ENCODE results near the gene MXRA5.
"Not testable (repeated sequence)": the region's sequence is repeated elsewhere in the genome, so short reads cannot be mapped to it uniquely, and the experiment has no call there.

The MXRA5 gene

GRCh38 chrX:3371163-3371562, 24.7 kb upstream of the MXRA5 start:
- in situ Hi-C loops (cut with HindIII; ENCODE audit: low pct_unique_long_range_greater_than_20kb, low sequenced_read_pairs) = no loop called here
- no peak for DNase-seq (ENCODE audit: low read depth in 1 of 2, low spot score in 1 of 2)
- no peak for TF ChIP-seq JUND (IDR thresholded peaks at IDR 0.05; ENCODE audit: low read depth)

- in situ Hi-C loops (cut with HindIII; ENCODE audit: low pct_unique_long_range_greater_than_20kb, low sequenced_read_pairs) = no loop called here
- DNase-seq (ENCODE audit: low read depth in 1 of 2, low spot score in 1 of 2) = no peak
- no peak for TF ChIP-seq JUND (IDR thresholded peaks at IDR 0.05; ENCODE audit: low read depth)
Measured at GRCh38 chrX:3370656-3371055, 24.2 kb upstream of the MXRA5 start.

- no peak for TF ChIP-seq JUND (IDR thresholded peaks at IDR 0.05; ENCODE audit: low read depth)
- in situ Hi-C loops (cut with HindIII; ENCODE audit: low pct_unique_long_range_greater_than_20kb, low sequenced_read_pairs) = no loop called here
- peak in 1 of 2 experiments; percentile 14 for DNase-seq (ENCODE audit: low read depth in 1 of 2, low spot score in 1 of 2)
Measured at GRCh38 chrX:3362956-3363355, 16.5 kb upstream of the MXRA5 start.

- no peak for TF ChIP-seq JUND (IDR thresholded peaks at IDR 0.05; ENCODE audit: low read depth)
Measured at GRCh38 chrX:3360881-3361280, 14.4 kb upstream of the MXRA5 start.

GRCh38 chrX:3352741-3353140, 6.3 kb upstream of the MXRA5 start:
- in situ Hi-C loops (cut with HindIII; ENCODE audit: low pct_unique_long_range_greater_than_20kb, low sequenced_read_pairs); DNase-seq (ENCODE audit: low read depth in 1 of 2, low spot score in 1 of 2): not testable (repeated sequence)

More at GRCh38 chrX:3360881-3361280, 14.4 kb upstream of the MXRA5 start:
- in situ Hi-C loops (cut with HindIII; ENCODE audit: low pct_unique_long_range_greater_than_20kb, low sequenced_read_pairs) = no loop called here
- DNase-seq (ENCODE audit: low read depth in 1 of 2, low spot score in 1 of 2) = no peak

- in situ Hi-C loops (cut with HindIII; ENCODE audit: low pct_unique_long_range_greater_than_20kb, low sequenced_read_pairs) = no loop called here
- no peak for DNase-seq (ENCODE audit: low read depth in 1 of 2, low spot score in 1 of 2)
- no peak for TF ChIP-seq JUND (IDR thresholded peaks at IDR 0.05; ENCODE audit: low read depth)
Measured at GRCh38 chrX:3351276-3351675, 4.8 kb upstream of the MXRA5 start.

- DNase-seq (ENCODE audit: low read depth in 1 of 2, low spot score in 1 of 2) = peak in 1 of 2 experiments; percentile 79
- TF ChIP-seq JUND (IDR thresholded peaks at IDR 0.05; ENCODE audit: low read depth) = no peak
Measured at GRCh38 chrX:3348191-3348590, 1.7 kb upstream of the MXRA5 start.

GRCh38 chrX:3345281-3346191, 916 bp downstream of the MXRA5 start:
- in situ Hi-C loops (cut with HindIII; ENCODE audit: low pct_unique_long_range_greater_than_20kb, low sequenced_read_pairs) = no loop called here
- peak; percentile 31 to 53 for DNase-seq (ENCODE audit: low read depth in 1 of 2, low spot score in 1 of 2)
- no peak for TF ChIP-seq JUND (IDR thresholded peaks at IDR 0.05; ENCODE audit: low read depth)

More at GRCh38 chrX:3348191-3348590, 1.7 kb upstream of the MXRA5 start:
- in situ Hi-C loops (cut with HindIII; ENCODE audit: low pct_unique_long_range_greater_than_20kb, low sequenced_read_pairs) = no loop called here

GRCh38 chrX:3343569-3343968, 2.9 kb downstream of the MXRA5 start:
- in situ Hi-C loops (cut with HindIII; ENCODE audit: low pct_unique_long_range_greater_than_20kb, low sequenced_read_pairs); DNase-seq (ENCODE audit: low read depth in 1 of 2, low spot score in 1 of 2): not testable (repeated sequence)

GRCh38 chrX:3340016-3340415, 6.4 kb downstream of the MXRA5 start:
- in situ Hi-C loops (cut with HindIII; ENCODE audit: low pct_unique_long_range_greater_than_20kb, low sequenced_read_pairs) = no loop called here
- TF ChIP-seq JUND (IDR thresholded peaks at IDR 0.05; ENCODE audit: low read depth) = no peak
- no peak for DNase-seq (ENCODE audit: low read depth in 1 of 2, low spot score in 1 of 2)

- in situ Hi-C loops (cut with HindIII; ENCODE audit: low pct_unique_long_range_greater_than_20kb, low sequenced_read_pairs) = no loop called here
- no peak for TF ChIP-seq JUND (IDR thresholded peaks at IDR 0.05; ENCODE audit: low read depth)
- no peak for DNase-seq (ENCODE audit: low read depth in 1 of 2, low spot score in 1 of 2)
Measured at GRCh38 chrX:3326681-3327080, 19.8 kb downstream of the MXRA5 start.

- in situ Hi-C loops (cut with HindIII; ENCODE audit: low pct_unique_long_range_greater_than_20kb, low sequenced_read_pairs) = no loop called here
- no peak for DNase-seq (ENCODE audit: low read depth in 1 of 2, low spot score in 1 of 2)
- no peak for TF ChIP-seq JUND (IDR thresholded peaks at IDR 0.05; ENCODE audit: low read depth)
Measured at GRCh38 chrX:3320471-3321046, 25.9 kb downstream of the MXRA5 start.

GRCh38 chrX:3317191-3317718, 29.2 kb downstream of the MXRA5 start:
- no peak for DNase-seq (ENCODE audit: low read depth in 1 of 2, low spot score in 1 of 2)
- in situ Hi-C loops (cut with HindIII; ENCODE audit: low pct_unique_long_range_greater_than_20kb, low sequenced_read_pairs) = no loop called here
- no peak for TF ChIP-seq JUND (IDR thresholded peaks at IDR 0.05; ENCODE audit: low read depth)
